K562 (cell line): Measurements from ENCODE around the gene MYO1D. TPM values are rescaled to one million over a fixed set of nuclear protein-coding genes. Genes with fewer than 3 reads are reported as not detected.
A peak's percentile ranks its signal among the peaks of the same experiment; 100 is the strongest.

ENCODE experiments used
- ATF3 ChIP-seq, 2 experiments: fragments of 450-650 bp in 1 of 2; sonication (generic) in 1 of 2; formaldehyde crosslinking in 1 of 2; IDR thresholded peaks in 1 of 2; conservative IDR thresholded peaks in 1 of 2; 2 replicates each; pipeline versions ENCODE4 v1.6.1 to v1.8.1; 2016 to 2023; ENCODE audit warnings: mild to moderate bottlenecking in 2 of 2, moderate library complexity in 2 of 2, inconsistent platforms in 1 of 2, missing genetic modification reagents in 1 of 2
- CBFA2T3 ChIP-seq: fragments of 450-650 bp; IDR thresholded peaks from 2 replicates; pipeline ENCODE4 v1.6.1; 2017
- CTBP1 ChIP-seq: fragments of 450-650 bp; IDR thresholded peaks from 2 replicates; pipeline ENCODE4 v1.6.1; 2016; ENCODE audit warnings: borderline replicate concordance
- CXXC5 ChIP-seq: fragments of 250-450 bp; sonication (Bioruptor Pico); IDR thresholded peaks from 2 replicates; pipeline ENCODE4 v1.8.0; 2022; ENCODE audit warnings: inconsistent platforms, mild to moderate bottlenecking, moderate library complexity
- HCFC1 ChIP-seq: IDR thresholded peaks from 2 replicates; pipeline ENCODE4 v1.6.1; 2012; ENCODE audit warnings: low read depth, low read length, improper control_type of control experiment
- HDAC3 ChIP-seq: fragments of 450-650 bp; IDR thresholded peaks from 2 replicates; pipeline ENCODE4 v1.6.1; 2018; ENCODE audit warnings: borderline replicate concordance, mild to moderate bottlenecking, moderate library complexity; ENCODE audit not compliant: partially characterized antibody
- IRF9 ChIP-seq: fragments of 450-650 bp; IDR thresholded peaks from 2 replicates; pipeline ENCODE4 v1.6.1; 2016; ENCODE audit warnings: missing biosample characterization, missing genetic modification characterization
- JUND ChIP-seq, 2 experiments: IDR thresholded peaks; 2 replicates in 1 of 2; 3 replicates in 1 of 2; pipeline ENCODE4 v1.6.1; 2011; ENCODE audit warnings: borderline replicate concordance in 2 of 2, low read depth in 2 of 2, low read length in 2 of 2, improper control_type of control experiment in 1 of 2, missing biosample characterization in 1 of 2, missing genetic modification characterization in 1 of 2, missing genetic modification reagents in 1 of 2
- KAT8 ChIP-seq: fragments of 450-650 bp; IDR thresholded peaks from 2 replicates; pipeline ENCODE4 v1.6.1; 2016; ENCODE audit warnings: low read depth, mild to moderate bottlenecking
- KDM4B ChIP-seq, 2 experiments: fragments of 450-650 bp in 1 of 2; sonication (generic) in 1 of 2; IDR thresholded peaks; 2 replicates each; pipeline ENCODE4 v1.6.1; 2016 to 2017; ENCODE audit warnings: borderline replicate concordance in 2 of 2, antibody characterized with exemption in 1 of 2, low read depth in 1 of 2, mild to moderate bottlenecking in 1 of 2
- NEUROD1 ChIP-seq: fragments of 150-350 bp; IDR thresholded peaks from 2 replicates; pipeline ENCODE4 v1.6.1; 2014; ENCODE audit warnings: borderline replicate concordance, low read length, low read depth; ENCODE audit not compliant: partially characterized antibody
- PCBP2 ChIP-seq: fragments of 200-400 bp; formaldehyde crosslinking; IDR thresholded peaks from 2 replicates; pipeline ENCODE4 v1.6.1; 2018; ENCODE audit warnings: low read length, low read depth, mild to moderate bottlenecking, moderate library complexity; ENCODE audit not compliant: poor library complexity, severe bottlenecking
- PHF21A ChIP-seq: fragments of 450-650 bp; IDR thresholded peaks from 2 replicates; pipeline ENCODE4 v1.6.1; 2017; ENCODE audit warnings: low read depth, borderline replicate concordance
- SMARCA4 ChIP-seq: fragments of 450-650 bp; IDR thresholded peaks from 2 replicates; pipeline ENCODE4 v1.6.1; 2016
- SMARCB1 ChIP-seq: IDR thresholded peaks from 2 replicates; pipeline ENCODE4 v1.6.1; 2011; ENCODE audit warnings: improper control_type of control experiment, low read depth; ENCODE audit not compliant: insufficient read length
- TAF9B ChIP-seq: fragments of 450-650 bp; IDR thresholded peaks from 2 replicates; pipeline ENCODE4 v1.6.1; 2018; ENCODE audit warnings: mild to moderate bottlenecking; ENCODE audit not compliant: partially characterized antibody
- ZC3H11A ChIP-seq: IDR thresholded peaks from 2 replicates; pipeline ENCODE4 v1.6.1; 2012; ENCODE audit warnings: low read depth, low read length, improper control_type of control experiment
- ZFP91 ChIP-seq: sonication (generic); formaldehyde crosslinking; IDR thresholded peaks from 2 replicates; pipeline ENCODE4 v1.8.0; 2022; ENCODE audit warnings: mild to moderate bottlenecking, missing genetic modification reagents
- ZNF134 ChIP-seq: fragments of 250-450 bp; sonication (Bioruptor Pico); conservative IDR thresholded peaks from 2 replicates; pipeline ENCODE4 v1.4.0; 2020
- ZNF586 ChIP-seq: fragments of 450-650 bp; formaldehyde crosslinking; conservative IDR thresholded peaks from 2 replicates; pipeline ENCODE4 v1.4.0; 2020; ENCODE audit warnings: mild to moderate bottlenecking, moderate library complexity
- polyA plus RNA-seq, 8 experiments: library from polyadenylated mRNA; depleted of rRNA in 4 of 8; stranded (reverse) in 5 of 8; unstranded in 3 of 8; fragments of >200 nt; fragmentation: Nextera tagmentation in 2 of 8; fragmentation: Illumina TruSeq in 1 of 8; extraction: Ambion mirVana in 2 of 8; extraction: Trizol in 1 of 8; gene quantifications; 2 replicates each; pipeline versions ENCODE4 v1.2.1 to v1.2.3, GENCODE V29; 2011 to 2014; ENCODE audit warnings: inconsistent platforms in 1 of 8, missing spikeins in 1 of 8
- total RNA-seq, 7 experiments: library from RNA; depleted of rRNA in 6 of 7; stranded (reverse); fragments of >200 nt in 6 of 7; fragmentation: Illumina TruSeq in 2 of 7; extraction: Trizol in 2 of 7; gene quantifications; 2 replicates each; pipeline versions ENCODE4 v1.2.1 to v1.2.3, GENCODE V29; 2011 to 2021; ENCODE audit warnings: low replicate concordance in 1 of 7
- TF ChIP-seq, protein P1 (sequence below): fragments of 250-450 bp; sonication (Bioruptor Pico); IDR thresholded peaks from 2 replicates; pipeline ENCODE4 v1.4.0; 2020; ENCODE audit warnings: mild to moderate bottlenecking

Gene MYO1D
- total and polyA plus RNA-seq, 9 of the 15 experiments (the other 6 are each of a cell fraction or from before 2014, with no cell fraction given) = 2.1 to 71.2 (median 45.4) TPM

DNA sequence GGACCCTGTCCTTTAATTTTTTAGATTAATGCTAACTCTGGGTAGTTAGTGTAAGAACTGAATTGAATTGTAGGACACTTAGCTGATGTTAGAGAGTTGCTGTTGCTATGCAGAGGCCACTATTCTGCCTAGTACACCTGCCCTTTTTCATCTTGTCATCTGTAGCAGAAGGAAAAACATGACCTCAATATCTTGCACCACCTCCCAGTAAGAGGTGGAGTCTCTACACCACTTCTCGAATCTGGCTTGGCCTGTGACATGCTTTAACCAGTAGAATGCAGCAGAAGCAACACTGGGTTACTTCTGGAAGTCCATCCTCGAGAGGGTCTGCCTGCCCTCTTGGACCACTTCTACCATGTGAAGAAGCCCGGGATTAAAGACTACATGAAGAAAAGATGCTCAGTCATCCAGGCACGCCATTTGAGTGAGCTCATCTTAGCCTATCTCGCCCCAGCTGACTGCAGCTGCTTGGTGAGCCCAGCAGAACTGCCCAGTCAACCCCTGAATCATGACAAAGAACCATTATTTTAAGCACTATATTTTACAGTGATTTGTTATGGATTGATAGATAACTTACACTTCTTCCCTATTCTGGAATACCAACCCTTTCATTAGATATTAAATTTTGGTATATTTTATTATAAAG is 153.5 kb downstream of the MYO1D start (continued):
- TF ChIP-seq PHF21A (no peak), ZNF586 (CRISPR knock-in tag) (no peak), HCFC1 (no peak), PCBP2 (no peak), ZFP91 (CRISPR knock-in tag) (no peak), TAF9B (peak; percentile 88), KDM4B (IDR thresholded peaks at IDR 0.05; ENCODE audit: borderline replicate concordance in 2 of 2, low read depth in 1 of 2) (no peak), ATF3 (IDR thresholded peaks at IDR 0.05) (peak; percentile 79), ATF3 (CRISPR knock-in tag; conservative IDR thresholded peaks at IDR 0.05) (no peak), NEUROD1 (no peak), CXXC5 (CRISPR knock-in tag) (peak; percentile 34), HDAC3 (no peak), ZNF134 (CRISPR knock-in tag) (no peak), SMARCB1 (no peak), SMARCA4 (peak; percentile 40; the same call in 1 of the 2 replicates), CBFA2T3 (peak; percentile 71), CTBP1 (peak; percentile 23; the same call in 1 of the 2 replicates), KAT8 (no peak), IRF9 (no peak), ZC3H11A (no peak), JUND (IDR thresholded peaks at IDR 0.05; ENCODE audit: borderline replicate concordance, low read depth, low read length) (peak; percentile 78), JUND (tag; IDR thresholded peaks at IDR 0.05; ENCODE audit: borderline replicate concordance, low read depth, low read length) (peak; percentile 71; the same call in 2 of the 3 replicates)
- TF ChIP-seq, protein P1, sequence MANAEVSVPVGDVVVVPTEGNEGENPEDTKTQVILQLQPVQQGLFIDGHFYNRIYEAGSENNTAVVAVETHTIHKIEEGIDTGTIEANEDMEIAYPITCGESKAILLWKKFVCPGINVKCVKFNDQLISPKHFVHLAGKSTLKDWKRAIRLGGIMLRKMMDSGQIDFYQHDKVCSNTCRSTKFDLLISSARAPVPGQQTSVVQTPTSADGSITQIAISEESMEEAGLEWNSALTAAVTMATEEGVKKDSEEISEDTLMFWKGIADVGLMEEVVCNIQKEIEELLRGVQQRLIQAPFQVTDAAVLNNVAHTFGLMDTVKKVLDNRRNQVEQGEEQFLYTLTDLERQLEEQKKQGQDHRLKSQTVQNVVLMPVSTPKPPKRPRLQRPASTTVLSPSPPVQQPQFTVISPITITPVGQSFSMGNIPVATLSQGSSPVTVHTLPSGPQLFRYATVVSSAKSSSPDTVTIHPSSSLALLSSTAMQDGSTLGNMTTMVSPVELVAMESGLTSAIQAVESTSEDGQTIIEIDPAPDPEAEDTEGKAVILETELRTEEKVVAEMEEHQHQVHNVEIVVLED = no peak
